Amygdala (tissue), 56 donors: ENCODE results near the gene TCF7L1.
"Not testable (repeated sequence)": the region's sequence is repeated elsewhere in the genome, so short reads cannot be mapped to it uniquely, and the experiment has no call there.

Experiments
- DNase-seq, 56 donors: peaks; one replicate each; lab custom pipeline; 2025; lab: John Stamatoyannopoulos, UW

The TCF7L1 gene

GRCh38 chr2:85180322-85181133, 47.3 kb downstream of the TCF7L1 start:
- no peak for DNase-seq

GRCh38 chr2:85181134-85181631, 48.0 kb downstream of the TCF7L1 start:
- no peak for DNase-seq

GRCh38 chr2:85181844-85182456, 48.8 kb downstream of the TCF7L1 start:
- DNase-seq: no peak

GRCh38 chr2:85183076-85183475, 49.9 kb downstream of the TCF7L1 start:
- no peak for DNase-seq

- DNase-seq: no peak
These were observed 50.3 kb downstream of the TCF7L1 start for GRCh38 chr2:85183479-85183878.

GRCh38 chr2:85184231-85184630, 51.0 kb downstream of the TCF7L1 start:
- DNase-seq: no peak

GRCh38 chr2:85184990-85185389, 51.8 kb downstream of the TCF7L1 start:
- DNase-seq: no peak

- DNase-seq: no peak
These were observed 52.3 kb downstream of the TCF7L1 start for GRCh38 chr2:85185431-85185940.

- DNase-seq: no peak
These were observed 53.9 kb downstream of the TCF7L1 start for GRCh38 chr2:85187069-85187468.

GRCh38 chr2:85188852-85189251, 55.7 kb downstream of the TCF7L1 start:
- DNase-seq: no peak

GRCh38 chr2:85189606-85190270, 56.5 kb downstream of the TCF7L1 start:
- peak in 41 of 56 donors; percentile 6 to 70 (median 25) for DNase-seq

- no peak for DNase-seq
These were observed 58.0 kb downstream of the TCF7L1 start for GRCh38 chr2:85191157-85191556.

- no peak for DNase-seq
These were observed 61.7 kb downstream of the TCF7L1 start for GRCh38 chr2:85194780-85195480.

- DNase-seq: no peak
These were observed 62.8 kb downstream of the TCF7L1 start for GRCh38 chr2:85195956-85196355.

GRCh38 chr2:85199698-85200097, 66.5 kb downstream of the TCF7L1 start:
- DNase-seq: no peak

- DNase-seq: no peak
These were observed 76.7 kb downstream of the TCF7L1 start for GRCh38 chr2:85209887-85210286.

- DNase-seq: no peak
These were observed 77.3 kb downstream of the TCF7L1 start for GRCh38 chr2:85210511-85210910.

GRCh38 chr2:85211606-85212005, 78.4 kb downstream of the TCF7L1 start:
- DNase-seq: not testable (repeated sequence)

GRCh38 chr2:85212841-85213240, 79.6 kb downstream of the TCF7L1 start:
- DNase-seq: no peak

- no peak for DNase-seq
These were observed 80.2 kb downstream of the TCF7L1 start for GRCh38 chr2:85213404-85213803.
